ENCODE results near the gene CYP4B1. TPM values are rescaled to one million over a fixed set of nuclear protein-coding genes. Genes with fewer than 3 reads are reported as not detected.

Gene CYP4B1
- total and polyA plus RNA-seq, 2 donors (not counting 3 experiments of a cell fraction or from before 2014, with no cell fraction given): not detected

GRCh38 chr1:46820560-46821060 is 21.8 kb downstream of the CYP4B1 start:
- Histone ChIP-seq H3K4me3 (replicated peaks in 1 of 3; ENCODE audit: insufficient read depth in 1 of 3, low read depth in 1 of 3, low read length in 3 of 3) (no peak overlapping the region), H3K27me3 (ENCODE audit: control insufficient read depth in 2 of 2, insufficient read depth in 2 of 2, low read length in 2 of 2) (no peaks in the 10 kb centered on the region), H3K36me3 (ENCODE audit: control insufficient read depth in 2 of 2, extremely low read depth in 1 of 2, insufficient read depth in 2 of 2, low read length in 2 of 2) (no peaks in the 10 kb centered on the region), H3K9ac (replicated peaks; ENCODE audit: extremely low read depth, insufficient read depth, low read length) (no peak overlapping the region), H3K4me2 (ENCODE audit: insufficient read depth, low read length) (no peak overlapping the region), H4K20me1 (replicated peaks; ENCODE audit: control insufficient read depth, extremely low read depth, insufficient read depth, low read length) (no peaks in the 10 kb centered on the region), H3K4me1 (ENCODE audit: control insufficient read depth, extremely low read depth, insufficient read depth, low read length) (no peaks in the 10 kb centered on the region), H3K27ac (ENCODE audit: insufficient read depth, low read depth, low read length) (no peak overlapping the region), H3K79me2 (ENCODE audit: control insufficient read depth, insufficient read depth, low read length) (no peaks in the 10 kb centered on the region), H3K9me3 (replicated peaks; ENCODE audit: control insufficient read depth, insufficient read depth, low read length) (no peaks in the 10 kb centered on the region), H3K9me1 (replicated peaks; ENCODE audit: control insufficient read depth, extremely low read depth, insufficient read depth, low read length) (no peaks in the 10 kb centered on the region), H2AFZ (ENCODE audit: low read depth, low read length) (no peak overlapping the region)
- ChIA-PET POLR2A (no interaction called here), CTCF (no interaction called here)
- dilution Hi-C loops (cut with MboI; ENCODE audit: extremely low pct_ligation_motif_present, low sequenced_read_pairs): no loop called here
- no peak for TF ChIP-seq POLR2AphosphoS5 (IDR thresholded peaks at IDR 0.05; ENCODE audit: insufficient read depth, low read depth, low read length)
- TF ChIP-seq EZH2 (IDR thresholded peaks at IDR 0.05; ENCODE audit: borderline replicate concordance, low read depth, low read length, severe bottlenecking): no peak
- TF ChIP-seq POLR2A (IDR thresholded peaks at IDR 0.05; ENCODE audit: low read depth, low read length): no peak
- TF ChIP-seq FOS (IDR thresholded peaks at IDR 0.05; ENCODE audit: borderline replicate concordance, insufficient read depth, low read length): no peak
- no peak for TF ChIP-seq CTCF (IDR thresholded peaks at IDR 0.05; ENCODE audit: extremely low read depth in 1 of 2, insufficient read depth in 1 of 2, low read depth in 1 of 2, low read length in 2 of 2)
- no peak for TF ChIP-seq JUN (IDR thresholded peaks at IDR 0.05; ENCODE audit: borderline replicate concordance, insufficient read depth, insufficient read length, low read depth)
- no peak for TF ChIP-seq MAX (IDR thresholded peaks at IDR 0.05; ENCODE audit: insufficient read depth, insufficient read length)
- TF ChIP-seq GATA2 (IDR thresholded peaks at IDR 0.05; ENCODE audit: insufficient read depth, insufficient read length, low read depth, low read length): no peak
- TF ChIP-seq MYC (IDR thresholded peaks at IDR 0.05; ENCODE audit: low read depth, low read length): no peak
- DNase-seq (ENCODE audit: low read depth, low spot score): no peak
- FAIRE-seq: no peak
- intact Hi-C loops (cut with micrococcal nuclease): no loop called here
- BruUV-seq (replicated peaks): no TSS peak
